GM19463 (cell line): ENCODE results near the gene UCKL1.
"Not testable (repeated sequence)": the region's sequence is repeated elsewhere in the genome, so short reads cannot be mapped to it uniquely, and the experiment has no call there.

Experiments
- ATAC-seq: cut with Tn5 transposase; IDR thresholded peaks from one replicate; pipeline ENCODE4 v1.9.1; 2021; ENCODE audit warnings: mild to moderate bottlenecking, moderate library complexity; ENCODE audit not compliant: unreplicated experiment

The UCKL1 gene

GRCh38 chr20:63972312-63973159, 16.3 kb upstream of the UCKL1 start:
- ATAC-seq: no peak

GRCh38 chr20:63971960-63972311, 15.7 kb upstream of the UCKL1 start:
- not testable (repeated sequence) for ATAC-seq

- ATAC-seq: no peak
Observed at GRCh38 chr20:63970714-63971431, 14.7 kb upstream of the UCKL1 start.

GRCh38 chr20:63969838-63970713, 13.9 kb upstream of the UCKL1 start, which contains the start of gene ZNF512B:
TSS of gene ZNF512B (minus strand) at chr20:63969930. CDS start at chr20:63967950, 1,980 bp downstream.
- no peak for ATAC-seq

- ATAC-seq: no peak
Observed at GRCh38 chr20:63968928-63969760, 12.9 kb upstream of the UCKL1 start.

GRCh38 chr20:63968136-63968927, 12.1 kb upstream of the UCKL1 start:
- ATAC-seq: no peak

- ATAC-seq: no peak
Observed at GRCh38 chr20:63967330-63968135, 11.3 kb upstream of the UCKL1 start.

GRCh38 chr20:63966944-63967322, 10.7 kb upstream of the UCKL1 start:
- no peak for ATAC-seq

- no peak for ATAC-seq
Observed at GRCh38 chr20:63966172-63966943, 10.1 kb upstream of the UCKL1 start.

GRCh38 chr20:63964412-63964811, 8.2 kb upstream of the UCKL1 start:
- ATAC-seq: no peak

- ATAC-seq: no peak
Observed at GRCh38 chr20:63963784-63964301, 7.6 kb upstream of the UCKL1 start.

GRCh38 chr20:63963348-63963741, 7.1 kb upstream of the UCKL1 start:
- ATAC-seq: no peak

- ATAC-seq: no peak
Observed at GRCh38 chr20:63962426-63963347, 6.5 kb upstream of the UCKL1 start.

- ATAC-seq: no peak
Observed at GRCh38 chr20:63961664-63962425, 5.6 kb upstream of the UCKL1 start.

- ATAC-seq: not testable (repeated sequence)
Observed at GRCh38 chr20:63960654-63961621, 4.7 kb upstream of the UCKL1 start.
